GM21515 (cell line): ENCODE data around the gene FADS1.

Experiments used
- ATAC-seq: cut with Tn5 transposase; IDR thresholded peaks from one replicate; pipeline ENCODE4 v1.9.1; 2021; ENCODE audit not compliant: unreplicated experiment

Gene FADS1

DNA sequence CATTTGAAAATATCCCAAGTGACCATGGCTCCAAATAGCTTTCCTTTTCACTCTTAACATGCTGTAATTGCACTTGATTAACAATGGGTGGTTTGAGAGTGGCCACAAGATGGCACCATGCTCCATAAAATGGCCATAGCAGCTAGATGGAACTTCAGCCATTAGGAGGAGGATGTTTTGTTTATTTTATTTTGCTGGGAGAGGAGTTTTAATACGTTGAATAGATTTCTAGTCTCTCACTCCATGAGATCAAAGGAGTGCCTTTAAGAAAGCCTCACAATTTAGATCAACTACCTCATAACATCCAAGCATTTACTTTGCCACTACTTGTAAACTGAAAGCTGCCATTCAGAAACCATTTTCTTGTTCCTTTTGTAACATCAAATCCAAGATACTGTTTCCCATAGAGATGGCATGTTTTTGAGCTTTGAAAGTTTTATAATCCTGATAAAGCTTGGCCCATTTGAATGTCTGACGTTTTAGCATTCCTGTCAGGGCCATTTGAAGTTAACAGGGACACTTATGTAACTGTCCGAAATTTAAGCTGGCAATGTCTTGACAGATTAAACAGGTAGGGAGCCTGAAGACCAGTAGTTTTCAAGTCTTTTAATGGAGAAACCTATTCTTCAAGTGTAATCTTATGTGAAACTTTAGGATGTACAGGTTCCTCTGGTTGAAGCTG is 19.4 kb downstream of the FADS1 start:
- ATAC-seq: no peak

GRCh38 chr11:61795876-61796526 is 20.8 kb downstream of the FADS1 start:
- ATAC-seq: no peak

GRCh38 chr11:61795459-61795858 is 21.3 kb downstream of the FADS1 start:
- no peak for ATAC-seq

- no peak for ATAC-seq
Measured at GRCh38 chr11:61794579-61794978, 22.2 kb downstream of the FADS1 start.

DNA sequence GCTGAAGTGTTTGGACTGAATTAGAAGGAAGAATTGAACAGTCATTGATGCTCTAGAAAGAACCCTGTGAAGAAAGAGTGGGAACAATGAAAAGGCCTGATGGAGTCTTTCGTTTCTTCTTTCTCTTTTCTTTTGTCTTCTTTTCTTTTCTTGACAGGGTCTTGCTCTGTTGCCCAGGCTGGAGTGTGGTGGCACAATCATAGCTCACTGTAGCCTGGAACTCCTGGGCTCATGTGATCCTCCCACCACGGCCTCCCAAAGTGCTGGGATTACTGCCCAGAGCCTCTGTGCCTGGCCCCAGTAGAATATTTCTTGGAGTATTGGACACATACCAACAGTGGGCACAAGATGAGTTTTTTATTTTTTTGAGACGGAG is 23.0 kb downstream of the FADS1 start:
- ATAC-seq: no peak

GRCh38 chr11:61793083-61793828 is 23.5 kb downstream of the FADS1 start:
- ATAC-seq: peak; percentile 21

GRCh38 chr11:61792310-61793082 is 24.3 kb downstream of the FADS1 start, which contains the start of the genes FEN1 and TMEM258:
Gene FEN1, plus strand, starts transcription at chr11:61792911. Its CDS starts 2,451 bp downstream, at chr11:61795362.
Gene TMEM258, minus strand, starts transcription at chr11:61792599. Its CDS starts 41 bp downstream, at chr11:61792558.
- peak; percentile 72 for ATAC-seq

- ATAC-seq: peak; percentile 17
Measured at GRCh38 chr11:61791737-61792309, 25.0 kb downstream of the FADS1 start.

DNA sequence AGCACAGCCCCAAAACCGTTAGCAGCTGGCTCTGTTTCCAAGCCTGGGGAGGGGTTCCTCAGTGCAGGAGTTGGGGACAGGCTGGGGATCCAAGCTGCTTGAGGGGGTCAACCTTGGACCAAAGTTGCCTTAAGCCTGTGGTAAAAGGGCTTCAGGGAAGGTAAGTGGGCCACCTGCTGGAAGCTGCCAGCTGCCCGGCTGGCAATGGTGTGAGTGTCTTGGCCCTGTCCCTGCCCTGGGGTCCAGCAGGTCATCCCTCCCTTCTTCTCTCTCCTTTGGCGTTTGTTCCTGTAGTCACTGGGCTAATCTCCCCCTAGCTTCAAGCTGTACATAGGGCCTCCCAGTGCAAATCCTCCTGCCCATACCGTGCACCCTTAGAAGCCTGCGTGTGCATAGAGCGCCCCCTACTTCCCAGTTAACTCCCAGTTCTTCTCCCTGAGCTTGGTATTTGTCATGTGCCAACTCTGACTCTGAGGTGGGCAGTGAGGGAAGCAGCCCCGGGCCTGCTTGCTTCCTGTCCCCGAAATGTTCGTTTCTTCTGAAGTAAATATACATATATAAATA is 28.8 kb downstream of the FADS1 start:
- no peak for ATAC-seq

GRCh38 chr11:61785837-61786402 is 30.9 kb downstream of the FADS1 start:
- ATAC-seq: no peak

DNA sequence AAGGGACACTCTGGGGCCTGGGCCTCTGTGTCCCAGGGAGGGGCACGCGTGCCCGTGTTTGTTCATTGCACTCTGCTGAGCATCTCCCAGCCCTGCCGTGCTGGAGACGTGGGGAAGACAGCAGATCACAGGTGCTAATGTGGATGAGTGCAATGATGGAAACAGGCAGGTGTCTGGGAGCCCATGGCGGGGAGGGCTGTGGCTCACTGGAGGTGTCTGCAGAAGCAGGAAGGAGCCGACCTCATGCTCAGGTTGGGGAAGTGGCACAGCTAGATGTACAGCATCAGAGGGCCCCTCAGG is 32.3 kb downstream of the FADS1 start:
- no peak for ATAC-seq

DNA sequence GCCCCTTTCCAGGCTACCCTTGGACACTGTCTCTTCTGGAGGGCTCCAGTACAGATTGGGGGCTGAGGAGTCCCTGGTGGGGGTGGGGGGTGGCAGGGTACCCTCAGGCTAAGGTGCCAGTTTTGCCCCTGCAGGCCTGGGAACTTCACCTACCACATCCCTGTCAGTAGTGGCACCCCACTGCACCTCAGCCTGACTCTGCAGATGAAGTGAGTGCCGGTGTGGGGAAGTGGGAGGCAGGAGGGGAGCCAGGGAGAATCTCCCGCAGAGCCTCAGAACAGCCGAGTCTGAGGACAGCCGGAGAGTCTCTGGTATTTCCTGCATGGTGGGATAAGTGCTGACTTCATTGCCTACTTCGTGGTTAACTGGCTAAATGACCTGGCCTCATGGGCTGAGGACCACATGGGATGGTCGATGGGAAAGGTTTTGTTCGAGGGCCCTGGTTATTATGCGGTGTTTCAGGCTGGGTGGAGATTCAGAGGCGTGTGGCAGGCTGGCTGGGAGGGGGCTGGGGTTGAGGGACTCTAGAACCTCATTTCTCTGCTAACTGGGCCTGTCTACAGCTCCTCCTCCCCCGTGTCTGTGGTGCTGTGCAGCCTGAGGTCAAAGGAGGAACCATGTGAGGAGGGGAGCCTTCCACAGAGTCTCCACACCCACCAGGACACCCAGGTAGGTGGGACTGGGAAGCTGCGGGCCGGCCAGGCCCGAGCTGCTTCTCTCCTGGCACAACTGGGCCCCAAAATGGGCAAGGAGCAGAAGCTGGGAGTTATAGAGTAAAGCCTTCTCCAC is 32.9 kb downstream of the FADS1 start:
- no peak for ATAC-seq

GRCh38 chr11:61782841-61783240 is 34.0 kb downstream of the FADS1 start:
- no peak for ATAC-seq

- no peak for ATAC-seq
Measured at GRCh38 chr11:61782299-61782698, 34.5 kb downstream of the FADS1 start.

- no peak for ATAC-seq
Measured at GRCh38 chr11:61781585-61781984, 35.2 kb downstream of the FADS1 start.

- no peak for ATAC-seq
Measured at GRCh38 chr11:61780581-61781162, 36.1 kb downstream of the FADS1 start.

- ATAC-seq: no peak
Measured at GRCh38 chr11:61779666-61780525, 36.9 kb downstream of the FADS1 start.

DNA sequence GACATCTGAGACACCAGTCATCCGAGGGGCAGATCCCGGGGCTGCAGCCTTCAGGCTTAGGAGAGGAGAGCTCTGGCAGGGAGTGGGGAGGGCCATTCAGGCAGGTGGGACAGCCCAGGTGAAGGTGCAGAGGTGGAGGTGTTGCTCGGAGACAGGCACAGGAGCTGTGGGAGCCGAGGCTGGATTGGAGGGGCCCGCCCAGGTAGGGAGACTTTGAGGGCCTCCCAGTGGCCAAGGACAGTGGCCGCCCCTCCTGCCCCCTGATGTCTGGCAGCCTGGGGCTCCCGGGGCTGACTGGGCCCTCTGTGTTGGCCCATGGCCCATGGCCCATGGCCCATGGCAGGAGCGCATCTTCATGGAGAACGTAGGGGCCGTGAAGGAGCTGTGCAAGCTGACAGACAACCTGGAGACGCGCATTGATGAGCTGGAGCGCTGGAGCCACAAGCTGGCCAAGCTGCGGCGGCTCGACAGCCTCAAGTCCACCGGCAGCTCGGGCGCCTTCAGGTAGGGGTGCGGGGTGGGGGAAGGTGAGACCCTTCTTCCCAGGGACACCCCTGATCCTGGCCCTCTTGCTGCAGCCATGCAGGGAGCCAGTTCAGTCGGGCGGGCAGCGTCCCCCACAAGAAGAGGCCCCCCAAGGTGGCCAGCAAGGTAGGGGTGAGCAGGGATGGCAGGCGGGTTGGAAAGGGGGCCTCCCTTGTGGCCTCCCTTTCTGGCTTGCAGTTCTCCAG is 37.7 kb downstream of the FADS1 start:
- ATAC-seq: no peak
